Caco-2 (cell line): ENCODE measurements around the gene ADGRL2. TPM values are rescaled to one million over a fixed set of nuclear protein-coding genes. Genes with fewer than 3 reads are reported as not detected.

Experiments used
- BruUV-seq: library from RNA; stranded (reverse); fragments of 400-500 nt; replicated peaks from 2 replicates; lab custom pipeline; 2021; lab: Mats Ljungman, UMichigan
- CTCF ChIA-PET: fragments of 300-600 bp; sonication (Branson Sonifier 250); formaldehyde crosslinking; loops from one replicate; lab custom pipeline; 2022; ENCODE audit warnings: antibody characterized with exemption; lab: Charles Lee
- POLR2A ChIA-PET: fragments of 300-600 bp; sonication (Branson Sonifier 250); formaldehyde crosslinking; loops from one replicate; lab custom pipeline; 2022; ENCODE audit warnings: antibody characterized with exemption; lab: Charles Lee
- DNase-seq, 2 experiments: peaks; one replicate each; pipeline versions ENCODE4 v3.0.0 to v3.0.0-alpha.2; 2020 to 2022
- H3K27me3 ChIP-seq: replicated peaks from 2 replicates; pipeline ENCODE4 v1.6.0; 2011; ENCODE audit warnings: low read length; ENCODE audit not compliant: control insufficient read depth, insufficient read depth
- H3K36me3 ChIP-seq: 2 replicates; pipeline ENCODE4 v1.5.1; 2011; ENCODE audit warnings: low read length; ENCODE audit not compliant: control insufficient read depth, insufficient read depth
- H3K4me1 ChIP-seq: fragments of 250-450 bp; sonication (Bioruptor Pico); 2 replicates; pipeline ENCODE4 v1.5.1; 2020; ENCODE audit warnings: mild to moderate bottlenecking
- H3K4me3 ChIP-seq: 2 replicates; pipeline ENCODE4 v1.5.1; 2011; ENCODE audit warnings: low read depth, mild to moderate bottlenecking, control low read depth, low read length
- H3K9me3 ChIP-seq: fragments of 250-450 bp; sonication (Bioruptor Pico); 2 replicates; pipeline ENCODE4 v1.5.1; 2020; ENCODE audit warnings: mild to moderate bottlenecking, moderate library complexity
- H3K27ac Mint-ChIP-seq: one replicate; pipeline ENCODE4 v1.8.0; 2022; ENCODE audit warnings: mixed read lengths; ENCODE audit not compliant: unreplicated experiment
- H3K27me3 Mint-ChIP-seq: one replicate; pipeline ENCODE4 v1.8.0; 2022; ENCODE audit warnings: mixed read lengths; ENCODE audit not compliant: insufficient read depth, unreplicated experiment
- H3K36me3 Mint-ChIP-seq: one replicate; pipeline ENCODE4 v1.8.0; 2022; ENCODE audit warnings: mild to moderate bottlenecking, mixed read lengths; ENCODE audit not compliant: insufficient read depth, unreplicated experiment
- H3K4me1 Mint-ChIP-seq: one replicate; pipeline ENCODE4 v1.8.0; 2022; ENCODE audit warnings: low read depth, mixed read lengths; ENCODE audit not compliant: unreplicated experiment
- H3K4me3 Mint-ChIP-seq: one replicate; pipeline ENCODE4 v1.8.0; 2022; ENCODE audit warnings: mild to moderate bottlenecking, moderate library complexity, mixed read lengths; ENCODE audit not compliant: unreplicated experiment
- H3K9me3 Mint-ChIP-seq: one replicate; pipeline ENCODE4 v1.8.0; 2022; ENCODE audit warnings: mixed read lengths; ENCODE audit not compliant: unreplicated experiment
- intact Hi-C: fragments of 100-400 bp; cut with micrococcal nuclease; formaldehyde crosslinking; loops from one replicate; pipeline ENCODE4 v1.10.0; 2022; ENCODE audit not compliant: unreplicated experiment
- total RNA-seq: library from RNA; stranded (reverse); gene quantifications from 2 replicates; pipeline ENCODE4 v1.2.3, GENCODE V29; 2022
- TF ChIP-seq, protein P1 (sequence below), 2 experiments: fragments of 200-600 bp in 1 of 2; IDR thresholded peaks; 1 replicate in 1 of 2; 2 replicates in 1 of 2; pipeline versions ENCODE4 v1.5.1 to v1.8.0; 2011 to 2022; ENCODE audit warnings: antibody characterized with exemption in 1 of 2, control low read depth in 1 of 2, inconsistent platforms in 1 of 2, low read depth in 1 of 2, low read length in 1 of 2, mild to moderate bottlenecking in 1 of 2, moderate library complexity in 1 of 2; ENCODE audit not compliant: insufficient read depth in 1 of 2, severe bottlenecking in 1 of 2, unreplicated experiment in 1 of 2

ADGRL2 gene
- total RNA-seq, 1 experiment from 2014 or later, result 3.8 TPM

DNA sequence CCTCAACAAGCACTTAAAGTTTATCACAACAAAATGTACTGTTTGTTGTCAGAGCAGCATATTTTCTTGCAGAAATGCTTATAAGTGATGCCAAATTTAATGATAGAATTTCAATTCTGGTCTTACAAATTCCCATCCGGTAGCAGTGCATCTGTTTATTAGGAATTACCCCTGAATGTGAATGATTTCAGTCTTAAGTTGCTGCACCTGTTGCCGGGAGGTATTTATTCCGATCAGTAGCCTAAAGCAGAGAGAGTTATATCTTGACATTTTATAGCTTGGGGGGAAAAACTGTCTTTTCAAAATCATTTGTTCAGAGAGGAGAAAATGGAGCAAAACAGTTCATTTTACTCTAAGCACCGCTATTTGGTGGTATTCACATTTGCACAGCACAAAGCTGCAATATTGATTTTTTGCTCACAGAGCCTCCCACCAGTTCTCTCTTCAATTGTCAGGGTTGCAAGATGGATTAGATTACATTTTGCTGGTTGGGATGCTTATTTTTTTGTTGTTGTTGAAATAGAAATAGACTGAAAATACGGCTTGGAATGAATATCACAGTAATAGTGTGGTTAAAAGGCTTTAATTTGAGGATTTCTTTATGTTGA, 98.6 kb downstream of the ADGRL2 start:
- H3K4me3 ChIP-seq, result no peak overlapping the region
- DNase-seq, result no peak
- Mint-ChIP-seq H3K27me3 (no peaks in the 10 kb centered on the region), H3K4me1 (no peaks in the 10 kb centered on the region), H3K4me3 (no peak overlapping the region), H3K9me3 (no peaks in the 10 kb centered on the region), H3K27ac (no peak overlapping the region), H3K36me3 (no peaks in the 10 kb centered on the region)
- BruUV-seq, result no TSS peak
- TF ChIP-seq, protein P1, sequence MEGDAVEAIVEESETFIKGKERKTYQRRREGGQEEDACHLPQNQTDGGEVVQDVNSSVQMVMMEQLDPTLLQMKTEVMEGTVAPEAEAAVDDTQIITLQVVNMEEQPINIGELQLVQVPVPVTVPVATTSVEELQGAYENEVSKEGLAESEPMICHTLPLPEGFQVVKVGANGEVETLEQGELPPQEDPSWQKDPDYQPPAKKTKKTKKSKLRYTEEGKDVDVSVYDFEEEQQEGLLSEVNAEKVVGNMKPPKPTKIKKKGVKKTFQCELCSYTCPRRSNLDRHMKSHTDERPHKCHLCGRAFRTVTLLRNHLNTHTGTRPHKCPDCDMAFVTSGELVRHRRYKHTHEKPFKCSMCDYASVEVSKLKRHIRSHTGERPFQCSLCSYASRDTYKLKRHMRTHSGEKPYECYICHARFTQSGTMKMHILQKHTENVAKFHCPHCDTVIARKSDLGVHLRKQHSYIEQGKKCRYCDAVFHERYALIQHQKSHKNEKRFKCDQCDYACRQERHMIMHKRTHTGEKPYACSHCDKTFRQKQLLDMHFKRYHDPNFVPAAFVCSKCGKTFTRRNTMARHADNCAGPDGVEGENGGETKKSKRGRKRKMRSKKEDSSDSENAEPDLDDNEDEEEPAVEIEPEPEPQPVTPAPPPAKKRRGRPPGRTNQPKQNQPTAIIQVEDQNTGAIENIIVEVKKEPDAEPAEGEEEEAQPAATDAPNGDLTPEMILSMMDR (IDR thresholded peaks at IDR 0.05; ENCODE audit: insufficient read depth in 1 of 2, low read depth in 1 of 2, low read length in 1 of 2, severe bottlenecking in 1 of 2, unreplicated experiment in 1 of 2), result no peak
- no peaks in the 10 kb centered on the region for H3K36me3 ChIP-seq
- H3K27me3 ChIP-seq, result no peaks in the 10 kb centered on the region
- ChIA-PET POLR2A (no interaction called here), CTCF (no interaction called here)
- H3K4me1 ChIP-seq, result no peaks in the 10 kb centered on the region
- no peaks in the 10 kb centered on the region for H3K9me3 ChIP-seq
- intact Hi-C loops, result no loop called here

DNA sequence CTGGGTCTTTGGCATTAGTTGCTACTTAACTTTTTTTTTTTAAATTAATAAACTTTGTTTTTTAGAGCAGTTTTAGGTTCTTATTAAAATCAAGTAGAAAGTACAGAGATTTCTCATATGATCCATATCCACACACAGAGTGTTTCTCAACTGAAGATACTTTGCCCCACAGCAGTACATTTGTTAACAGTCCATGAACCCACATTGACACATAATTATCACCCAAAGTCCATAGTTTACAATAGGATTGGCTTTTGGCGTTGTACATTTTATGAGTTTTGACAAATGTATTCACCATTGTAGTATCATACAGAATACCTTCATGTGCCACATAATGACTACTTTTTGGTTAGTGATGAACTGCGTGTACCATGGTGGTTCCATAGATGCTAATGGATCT, 106.8 kb downstream of the ADGRL2 start:
- BruUV-seq, result no TSS peak
- H3K9me3 Mint-ChIP-seq, result no peaks in the 10 kb centered on the region
- H3K4me1 Mint-ChIP-seq, result no peaks in the 10 kb centered on the region
- no peaks in the 10 kb centered on the region for H3K27me3 Mint-ChIP-seq
- no peaks in the 10 kb centered on the region for H3K4me1 ChIP-seq
- ChIA-PET CTCF (no interaction called here), POLR2A (no interaction called here)
- DNase-seq, result no peak
- H3K36me3 ChIP-seq, result no peaks in the 10 kb centered on the region
- no peak overlapping the region for H3K4me3 ChIP-seq
- no peak overlapping the region for H3K27ac Mint-ChIP-seq
- no peaks in the 10 kb centered on the region for H3K27me3 ChIP-seq
- H3K4me3 Mint-ChIP-seq, result no peak overlapping the region
- TF ChIP-seq, protein P1 (IDR thresholded peaks at IDR 0.05; ENCODE audit: insufficient read depth in 1 of 2, low read depth in 1 of 2, low read length in 1 of 2, severe bottlenecking in 1 of 2, unreplicated experiment in 1 of 2), result no peak
- intact Hi-C loops, result no loop called here
- H3K9me3 ChIP-seq, result no peaks in the 10 kb centered on the region
- H3K36me3 Mint-ChIP-seq, result no peaks in the 10 kb centered on the region

GRCh38 chr1:81912383-81912782, 111.6 kb downstream of the ADGRL2 start:
- Histone ChIP-seq H3K4me3 (no peak overlapping the region), H3K9me3 (no peaks in the 10 kb centered on the region), H3K36me3 (no peaks in the 10 kb centered on the region), H3K4me1 (no peaks in the 10 kb centered on the region), H3K27me3 (no peaks in the 10 kb centered on the region)
- no peak overlapping the region for H3K4me3 Mint-ChIP-seq
- DNase-seq, result no peak
- no peaks in the 10 kb centered on the region for H3K9me3 Mint-ChIP-seq
- BruUV-seq, result no TSS peak
- H3K27ac Mint-ChIP-seq, result no peak overlapping the region
- no peaks in the 10 kb centered on the region for H3K4me1 Mint-ChIP-seq
- intact Hi-C loops, result no loop called here
- POLR2A ChIA-PET, result no interaction called here
- CTCF ChIA-PET, result no interaction called here
- H3K27me3 Mint-ChIP-seq, result no peaks in the 10 kb centered on the region
- H3K36me3 Mint-ChIP-seq, result no peaks in the 10 kb centered on the region
- TF ChIP-seq, protein P1 (IDR thresholded peaks at IDR 0.05; ENCODE audit: insufficient read depth in 1 of 2, low read depth in 1 of 2, low read length in 1 of 2, severe bottlenecking in 1 of 2, unreplicated experiment in 1 of 2), result no peak
